HCT116 (cell line): ENCODE measurements around the gene SLC25A19. TPM values are rescaled to one million over a fixed set of nuclear protein-coding genes. Genes with fewer than 3 reads are reported as not detected.
A peak's percentile ranks its signal among the peaks of the same experiment; 100 is the strongest.

Experiments used
- ATAC-seq: fragments of 200-7000 bp; cut with Tn5 transposase; 2 replicates; pipeline ENCODE4 v1.9.1; 2020; ENCODE audit warnings: mild to moderate bottlenecking, moderate library complexity
- BruUV-seq: library from RNA; stranded (reverse); fragments of 400-500 nt; replicated peaks from 2 replicates; lab custom pipeline; 2021; lab: Mats Ljungman, UMichigan
- CTCF ChIA-PET: fragments of 300-600 bp; sonication (Branson Sonifier 250); formaldehyde crosslinking; loops from one replicate; lab custom pipeline; 2021; ENCODE audit warnings: antibody characterized with exemption; lab: Charles Lee
- POLR2A ChIA-PET: fragments of 300-600, 350-600 bp; sonication (Branson Sonifier 250); formaldehyde crosslinking; loops from one replicate; lab custom pipeline; 2021; ENCODE audit warnings: antibody characterized with exemption; lab: Charles Lee
- RAD21 ChIA-PET, 2 experiments: fragments of 300-600 bp; sonication (Branson Sonifier 250); formaldehyde crosslinking; loops; one replicate each; lab custom pipeline; 2023; ENCODE audit warnings: low total read pairs in 2 of 2; ENCODE audit not compliant: uncharacterized antibody in 2 of 2, unreplicated experiment in 2 of 2, low non-redundant PET in 1 of 2; lab: Charles Lee
- DNase-seq: peaks from one replicate; pipeline ENCODE4 v3.0.0-alpha.2; 2010; ENCODE audit warnings: low read depth, low spot score
- H2AFZ ChIP-seq: fragments of 200-600 bp; shearing (Covaris generic), sonication (generic); 2 replicates; pipeline ENCODE4 v1.6.1; 2017; ENCODE audit warnings: low read depth, mixed run types, mixed read lengths, antibody characterized with exemption, low read length; ENCODE audit not compliant: poor library complexity, severe bottlenecking
- H3K27ac ChIP-seq: 2 replicates; pipeline ENCODE4 v1.5.1; 2012; ENCODE audit warnings: low read depth, low read length
- H3K27me3 ChIP-seq: fragments of 200-600 bp; sonication (generic); 2 replicates; pipeline ENCODE4 v1.6.1; 2016; ENCODE audit warnings: mixed run types, low read length, mixed read lengths; ENCODE audit not compliant: insufficient read depth
- H3K36me3 ChIP-seq, 2 experiments: fragments of 200-500 bp in 1 of 2; fragments of 200-600 bp in 1 of 2; sonication (Bioruptor generic) in 1 of 2; sonication (generic) in 1 of 2; 2 replicates each; pipeline versions ENCODE4 v1.5.1 to v1.6.1; 2014 to 2016; ENCODE audit warnings: low read length in 2 of 2, inconsistent platforms in 1 of 2, mixed read lengths in 1 of 2, mixed run types in 1 of 2; ENCODE audit not compliant: insufficient read depth in 2 of 2, control insufficient read depth in 1 of 2
- H3K4me1 ChIP-seq, 2 experiments: fragments of 200-600 bp in 1 of 2; sonication (generic) in 1 of 2; 2 replicates each; pipeline versions ENCODE4 v1.5.1 to v1.6.1; 2012 to 2017; ENCODE audit warnings: low read length in 2 of 2, inconsistent platforms in 1 of 2, mild to moderate bottlenecking in 1 of 2, mixed read lengths in 1 of 2, mixed run types in 1 of 2, moderate library complexity in 1 of 2; ENCODE audit not compliant: insufficient read depth in 2 of 2, control insufficient read depth in 1 of 2
- H3K4me2 ChIP-seq: fragments of 200-600 bp; sonication (generic); 2 replicates; pipeline ENCODE4 v1.6.1; 2017; ENCODE audit warnings: mixed run types, low read length, mixed read lengths
- H3K4me3 ChIP-seq, 2 experiments: fragments of 200-600 bp in 1 of 2; sonication (generic) in 1 of 2; replicated peaks in 1 of 2; 2 replicates each; pipeline ENCODE4 v1.5.1; 2011 to 2016; ENCODE audit warnings: low read length in 2 of 2, control low read depth in 1 of 2, low read depth in 1 of 2, mild to moderate bottlenecking in 1 of 2, mixed read lengths in 1 of 2, mixed run types in 1 of 2
- H3K79me2 ChIP-seq: fragments of 200-600 bp; sonication (generic); 2 replicates; pipeline ENCODE4 v1.6.1; 2017; ENCODE audit warnings: mild to moderate bottlenecking, mixed run types, low read length, moderate library complexity, mixed read lengths; ENCODE audit not compliant: insufficient read depth
- H3K9ac ChIP-seq: fragments of 200-600 bp; sonication (generic); 2 replicates; pipeline ENCODE4 v1.6.1; 2016; ENCODE audit warnings: low read length, mixed read lengths
- H3K9me2 ChIP-seq: fragments of 200-600 bp; sonication (generic), shearing (Covaris generic); 2 replicates; pipeline ENCODE4 v1.6.1; 2017; ENCODE audit warnings: mixed run types, mild to moderate bottlenecking, moderate library complexity; ENCODE audit not compliant: insufficient read depth
- H3K9me3 ChIP-seq, 2 experiments: fragments of 200-500 bp in 1 of 2; fragments of 200-600 bp in 1 of 2; sonication (Bioruptor generic) in 1 of 2; sonication (generic) in 1 of 2; 2 replicates each; pipeline ENCODE4 v1.6.1; 2014 to 2017; ENCODE audit warnings: low read length in 2 of 2, mixed read lengths in 2 of 2, inconsistent platforms in 1 of 2, low read depth in 1 of 2, mild to moderate bottlenecking in 1 of 2, mixed run types in 1 of 2, moderate library complexity in 1 of 2; ENCODE audit not compliant: control insufficient read depth in 1 of 2, insufficient read depth in 1 of 2
- H4K20me1 ChIP-seq: fragments of 200-600 bp; sonication (generic), shearing (Covaris generic); 2 replicates; pipeline ENCODE4 v1.6.1; 2017; ENCODE audit warnings: mixed run types, mild to moderate bottlenecking, moderate library complexity; ENCODE audit not compliant: insufficient read depth
- ATF3 ChIP-seq: IDR thresholded peaks from 2 replicates; pipeline ENCODE4 v1.6.1; 2012
- CBX3 ChIP-seq: IDR thresholded peaks from 2 replicates; pipeline ENCODE4 v1.6.1; 2012; ENCODE audit warnings: low read depth
- ELF1 ChIP-seq: IDR thresholded peaks from 2 replicates; pipeline ENCODE4 v1.6.1; 2012; ENCODE audit warnings: low read depth, borderline replicate concordance
- EZH2 ChIP-seq: fragments of 200-600 bp; sonication (generic); IDR thresholded peaks from 2 replicates; pipeline ENCODE4 v1.6.1; 2017; ENCODE audit warnings: antibody characterized with exemption, mixed run types
- EZH2phosphoT487 ChIP-seq: fragments of 200-600 bp; IDR thresholded peaks from 2 replicates; pipeline ENCODE4 v1.6.1; 2018; ENCODE audit warnings: antibody characterized with exemption, borderline replicate concordance
- FOSL1 ChIP-seq: IDR thresholded peaks from 2 replicates; pipeline ENCODE4 v1.6.1; 2012; ENCODE audit warnings: low read depth
- JUND ChIP-seq: IDR thresholded peaks from 2 replicates; pipeline ENCODE4 v1.6.1; 2012
- POLR2A ChIP-seq: IDR thresholded peaks from 2 replicates; pipeline ENCODE4 v1.7.0; 2011; ENCODE audit warnings: borderline replicate concordance; ENCODE audit not compliant: insufficient read depth, insufficient read length; ENCODE audit errors: extremely low read depth
- POLR2AphosphoS5 ChIP-seq: IDR thresholded peaks from 2 replicates; pipeline ENCODE4 v1.6.1; 2011; ENCODE audit warnings: mild to moderate bottlenecking, low read depth, low read length, moderate library complexity
- SIN3A ChIP-seq: IDR thresholded peaks from 2 replicates; pipeline ENCODE4 v1.6.1; 2012; ENCODE audit warnings: low read depth
- TCF7L2 ChIP-seq: IDR thresholded peaks from 2 replicates; pipeline ENCODE4 v1.7.0; 2011; ENCODE audit warnings: borderline replicate concordance, inconsistent platforms; ENCODE audit not compliant: insufficient read depth, insufficient read length; ENCODE audit errors: extremely low read depth
- YY1 ChIP-seq: IDR thresholded peaks from 2 replicates; pipeline ENCODE4 v1.6.1; 2011; ENCODE audit warnings: low read length, low read depth, moderate library complexity, mild to moderate bottlenecking; ENCODE audit not compliant: insufficient replicate concordance; ENCODE audit errors: extremely low read depth
- ZNF274 ChIP-seq: fragments of 200-500 bp; sonication (Bioruptor generic); IDR thresholded peaks from 2 replicates; pipeline ENCODE4 v1.6.1; 2014; ENCODE audit warnings: mild to moderate bottlenecking, low read depth, low read length, inconsistent platforms
- intact Hi-C: fragments of 100-400 bp; cut with micrococcal nuclease; formaldehyde crosslinking; loops from 2 replicates; pipeline ENCODE4 v1.10.0; 2022
- total RNA-seq: library from RNA; stranded (reverse); gene quantifications from one replicate; pipeline ENCODE4 v1.2.1, GENCODE V29; 2021; ENCODE audit not compliant: unreplicated experiment

Gene SLC25A19
- total RNA-seq, 1 experiment from 2014 or later = 38.7 TPM

GRCh38 chr17:75316253-75316652, 27.0 kb upstream of the SLC25A19 start:
- Histone ChIP-seq H3K36me3 (peaks cover 18 to 19% of the 10 kb centered on the region in 2 experiments; a peak in 3 of 4 replicates), H3K4me1 (peaks cover 0 to 8% of the 10 kb centered on the region in 2 experiments; a peak in 1 of 4 replicates), H3K27me3 (no peaks in the 10 kb centered on the region), H4K20me1 (no peaks in the 10 kb centered on the region), H3K79me2 (no peaks in the 10 kb centered on the region)
- DNase-seq = no peak
- TF ChIP-seq POLR2AphosphoS5 (no peak), FOSL1 (no peak), SIN3A (no peak), POLR2A (no peak), YY1 (no peak), TCF7L2 (no peak)
- TF ChIP-seq, all 23 proteins: peak for 0
- POLR2A ChIA-PET = interaction anchor here (1.2 to 1.3 kb wide), 2 partner anchors 27 to 82 kb away, joined by 3 read pairs; partner anchors contain the start of gene SLC25A19
- Histone ChIP-seq H3K9ac (no peak overlapping the region), H3K4me2 (no peak overlapping the region), H3K27ac (no peak overlapping the region), H3K4me3 (no peak overlapping the region), H3K9me3 (no peaks in the 10 kb centered on the region), H3K9me2 (no peaks in the 10 kb centered on the region), H2AFZ (no peak overlapping the region)
- 0 out of 2 replicates have a peak, but pooled peaks have one; percentile 21 for ATAC-seq
- no TSS peak for BruUV-seq
- intact Hi-C loops = no loop called here
- CTCF ChIA-PET = interaction anchor here (1.7 kb wide), 1 partner anchor 96 kb away, joined by 4 read pairs; no protein-coding TSS in a partner anchor
- RAD21 ChIA-PET = interaction anchor here in 1 of 2 experiments (0.7 kb wide), 1 partner anchor 8 kb away, joined by 4 read pairs; no protein-coding TSS in a partner anchor

- ChIA-PET POLR2A (interaction anchor here (1.2 to 1.3 kb wide), 2 partner anchors 26 to 83 kb away, joined by 3 read pairs; partner anchors contain the start of gene SLC25A19), CTCF (interaction anchor here (0.6 kb wide), 1 partner anchor 9 kb away, joined by 3 read pairs; no protein-coding TSS in a partner anchor), RAD21 (interaction anchor here (0.6 to 0.7 kb wide), 3 partner anchors 48 to 140 kb away, joined by 3 read pairs; no protein-coding TSS in a partner anchor)
- Histone ChIP-seq H3K4me2 (no peak overlapping the region), H3K4me3 (no peak overlapping the region), H3K9ac (no peak overlapping the region), H3K27me3 (no peaks in the 10 kb centered on the region), H3K4me1 (peaks cover 0 to 10% of the 10 kb centered on the region in 2 experiments; a peak in 2 of 4 replicates), H3K27ac (no peak overlapping the region), H3K79me2 (no peaks in the 10 kb centered on the region), H3K9me2 (no peaks in the 10 kb centered on the region), H4K20me1 (no peaks in the 10 kb centered on the region), H2AFZ (no peak overlapping the region), H3K9me3 (no peaks in the 10 kb centered on the region), H3K36me3 (peaks cover 14 to 15% of the 10 kb centered on the region in 2 experiments; a peak in 3 of 4 replicates)
- TF ChIP-seq FOSL1 (no peak), ZNF274 (no peak), YY1 (no peak), CBX3 (no peak), POLR2A (no peak), EZH2 (no peak), EZH2phosphoT487 (no peak), SIN3A (no peak), ELF1 (no peak), ATF3 (no peak), POLR2AphosphoS5 (no peak), JUND (no peak)
- ATAC-seq = peak; percentile 14; the same call in 1 of the 2 replicates
- BruUV-seq = no TSS peak
- intact Hi-C loops = no loop called here
- DNase-seq = no peak
Measured at GRCh38 chr17:75315541-75316243, 26.5 kb upstream of the SLC25A19 start.
